Measurements from ENCODE around the gene GDAP1L1. TPM values are rescaled to one million over a fixed set of nuclear protein-coding genes. Genes with fewer than 3 reads are reported as not detected.

Gene GDAP1L1
- total RNA-seq (0.48 and 2.2 TPM in 2 replicates), polyA plus RNA-seq (0.57 and 0.77 TPM in 2 replicates)

DNA sequence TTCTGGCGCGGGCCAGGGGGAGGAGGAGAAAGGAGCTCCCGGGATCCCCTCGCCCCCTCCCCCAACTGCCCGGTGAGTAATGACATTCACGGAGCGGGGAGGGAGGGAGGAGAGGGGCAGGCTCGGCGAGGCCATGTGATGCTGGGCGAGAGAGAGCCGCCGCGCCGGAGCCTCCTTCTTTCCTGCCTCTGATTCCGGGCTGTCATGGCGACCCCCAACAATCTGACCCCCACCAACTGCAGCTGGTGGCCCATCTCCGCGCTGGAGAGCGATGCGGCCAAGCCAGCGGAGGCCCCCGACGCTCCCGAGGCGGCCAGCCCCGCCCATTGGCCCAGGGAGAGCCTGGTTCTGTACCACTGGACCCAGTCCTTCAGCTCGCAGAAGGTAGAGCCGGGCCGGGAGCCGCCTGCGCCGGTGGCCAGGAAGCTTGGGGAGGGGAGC lies at the start of gene GDAP1L1:
GDAP1L1 (plus strand) TSS at position 178 of the 441 bp plus-strand sequence; CDS start at position 205, 27 bp downstream.
- Histone ChIP-seq H3K79me2 (no peaks in the 10 kb centered on the region), H3K9me2 (replicated peaks; ENCODE audit: insufficient read depth) (no peaks in the 10 kb centered on the region), H3K36me3 (replicated peaks; ENCODE audit: insufficient read depth, low read depth) (no peaks in the 10 kb centered on the region), H3K9me3 (ENCODE audit: low read depth) (no peaks in the 10 kb centered on the region), H3K27me3 (peaks cover 37% of the 10 kb centered on the region), H3K4me1 (ENCODE audit: insufficient read depth) (peaks cover 7% of the 10 kb centered on the region), H4K20me1 (ENCODE audit: insufficient read depth, poor library complexity, severe bottlenecking) (no peaks in the 10 kb centered on the region), H3K27ac (no peak within 1 kb of the TSS), H2AFZ (no peak within 1 kb of the TSS), H3K4me2 (peak within 1 kb of the TSS; percentile 76), H3K4me3 (no peak within 1 kb of the TSS)
- DNase-seq (ENCODE audit: low spot score): peak; percentile 53
- under 1% methylated on average over 21 of the region's 32 CpGs for WGBS (ENCODE audit: low lambda C conversion rate, missing lambda C conversion rate)
- TF ChIP-seq EZH2phosphoT487 (IDR thresholded peaks at IDR 0.05; ENCODE audit: low read depth, severe bottlenecking, unreplicated experiment) (no peak), EZH2 (IDR thresholded peaks at IDR 0.05; ENCODE audit: borderline replicate concordance) (no peak)
- TF ChIP-seq, protein P1, sequence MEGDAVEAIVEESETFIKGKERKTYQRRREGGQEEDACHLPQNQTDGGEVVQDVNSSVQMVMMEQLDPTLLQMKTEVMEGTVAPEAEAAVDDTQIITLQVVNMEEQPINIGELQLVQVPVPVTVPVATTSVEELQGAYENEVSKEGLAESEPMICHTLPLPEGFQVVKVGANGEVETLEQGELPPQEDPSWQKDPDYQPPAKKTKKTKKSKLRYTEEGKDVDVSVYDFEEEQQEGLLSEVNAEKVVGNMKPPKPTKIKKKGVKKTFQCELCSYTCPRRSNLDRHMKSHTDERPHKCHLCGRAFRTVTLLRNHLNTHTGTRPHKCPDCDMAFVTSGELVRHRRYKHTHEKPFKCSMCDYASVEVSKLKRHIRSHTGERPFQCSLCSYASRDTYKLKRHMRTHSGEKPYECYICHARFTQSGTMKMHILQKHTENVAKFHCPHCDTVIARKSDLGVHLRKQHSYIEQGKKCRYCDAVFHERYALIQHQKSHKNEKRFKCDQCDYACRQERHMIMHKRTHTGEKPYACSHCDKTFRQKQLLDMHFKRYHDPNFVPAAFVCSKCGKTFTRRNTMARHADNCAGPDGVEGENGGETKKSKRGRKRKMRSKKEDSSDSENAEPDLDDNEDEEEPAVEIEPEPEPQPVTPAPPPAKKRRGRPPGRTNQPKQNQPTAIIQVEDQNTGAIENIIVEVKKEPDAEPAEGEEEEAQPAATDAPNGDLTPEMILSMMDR (IDR thresholded peaks at IDR 0.05; ENCODE audit: poor library complexity): no peak

DNA sequence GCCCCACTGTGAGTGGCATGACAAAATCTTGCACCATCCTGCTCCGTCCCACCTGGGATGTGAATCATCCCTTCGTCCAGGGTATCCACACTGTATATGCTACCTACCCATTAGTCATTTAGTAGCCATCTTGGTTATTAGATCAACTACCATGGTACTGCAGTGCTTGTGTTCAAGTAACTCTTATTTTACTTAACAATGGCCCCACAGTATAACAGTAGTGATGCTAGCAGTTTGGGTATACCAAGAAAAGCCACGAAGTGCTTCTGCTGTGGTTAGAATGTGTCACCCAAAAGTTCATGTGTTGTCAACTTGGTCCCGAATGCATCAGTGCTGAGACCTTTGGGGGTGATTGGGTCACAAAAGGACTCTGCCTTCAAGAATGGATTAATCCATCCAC lies 48.2 kb upstream of the GDAP1L1 start:
- Histone ChIP-seq H3K27ac (no peak overlapping the region), H2AFZ (no peak overlapping the region), H3K9me3 (ENCODE audit: low read depth) (no peaks in the 10 kb centered on the region), H3K4me2 (no peak overlapping the region), H3K27me3 (no peaks in the 10 kb centered on the region), H3K9me2 (replicated peaks; ENCODE audit: insufficient read depth) (no peaks in the 10 kb centered on the region), H3K4me1 (ENCODE audit: insufficient read depth) (no peaks in the 10 kb centered on the region), H3K36me3 (replicated peaks; ENCODE audit: insufficient read depth, low read depth) (no peaks in the 10 kb centered on the region), H3K4me3 (no peak overlapping the region), H3K79me2 (peaks cover 38% of the 10 kb centered on the region), H4K20me1 (ENCODE audit: insufficient read depth, poor library complexity, severe bottlenecking) (peaks cover 5% of the 10 kb centered on the region)
- 97% methylated on average over 4 of the region's 4 CpGs for WGBS (ENCODE audit: low lambda C conversion rate, missing lambda C conversion rate)
- no peak for DNase-seq (ENCODE audit: low spot score)
- no peak for TF ChIP-seq EZH2phosphoT487 (IDR thresholded peaks at IDR 0.05; ENCODE audit: low read depth, severe bottlenecking, unreplicated experiment)

DNA sequence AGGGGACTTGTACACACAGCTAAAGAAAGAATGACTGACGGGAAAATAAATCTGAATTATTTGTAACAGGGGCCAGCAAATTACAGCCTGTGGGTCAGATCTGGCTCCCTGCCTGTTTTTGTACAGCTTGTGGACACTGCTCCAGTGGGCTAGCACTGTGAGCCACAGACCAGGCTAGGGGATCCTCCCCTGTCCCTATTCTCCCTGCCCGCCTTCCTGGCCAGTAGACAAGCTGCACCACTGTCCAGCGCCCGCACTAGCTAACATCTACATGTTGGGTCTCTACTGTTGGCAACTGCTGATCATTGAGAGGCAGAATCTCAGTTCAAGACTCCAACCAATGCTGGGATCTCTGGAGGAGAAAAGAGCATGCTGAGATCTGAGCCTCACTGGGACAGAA lies 47.2 kb upstream of the GDAP1L1 start:
- Histone ChIP-seq H3K27ac (no peak overlapping the region), H3K36me3 (replicated peaks; ENCODE audit: insufficient read depth, low read depth) (no peaks in the 10 kb centered on the region), H3K79me2 (peaks cover 46% of the 10 kb centered on the region)

DNA sequence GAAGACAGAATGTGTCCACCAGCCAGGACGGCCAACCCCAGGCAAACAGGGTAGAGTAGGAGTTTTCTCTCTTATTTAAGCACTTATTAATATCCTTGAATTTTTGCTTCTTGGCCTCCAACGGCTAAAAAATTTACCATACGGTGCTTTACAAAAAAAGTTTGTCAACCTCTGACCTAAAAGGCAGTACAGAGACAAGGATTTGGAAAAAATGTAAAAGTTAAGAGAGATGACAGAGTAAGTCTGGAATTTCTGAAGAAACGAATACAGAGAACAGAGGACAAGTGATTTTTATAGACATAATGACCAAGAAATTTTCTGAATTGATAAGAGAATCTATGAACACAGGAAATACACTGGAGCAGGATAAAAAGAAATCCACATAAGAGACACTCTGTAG lies 46.7 kb upstream of the GDAP1L1 start:
- H3K27ac ChIP-seq: no peak overlapping the region
- H3K79me2 ChIP-seq: peaks cover 51% of the 10 kb centered on the region
- TF ChIP-seq EZH2phosphoT487 (IDR thresholded peaks at IDR 0.05; ENCODE audit: low read depth, severe bottlenecking, unreplicated experiment) (no peak), EZH2 (IDR thresholded peaks at IDR 0.05; ENCODE audit: borderline replicate concordance) (no peak)
- TF ChIP-seq, protein P1 (IDR thresholded peaks at IDR 0.05; ENCODE audit: poor library complexity): no peak
- H3K4me2 ChIP-seq: no peak overlapping the region
- H3K4me1 ChIP-seq (ENCODE audit: insufficient read depth): no peaks in the 10 kb centered on the region
- no peak overlapping the region for H2AFZ ChIP-seq
- no peak for DNase-seq (ENCODE audit: low spot score)
- no peak overlapping the region for H3K4me3 ChIP-seq
- no peaks in the 10 kb centered on the region for H3K9me3 ChIP-seq (ENCODE audit: low read depth)
- H4K20me1 ChIP-seq (ENCODE audit: insufficient read depth, poor library complexity, severe bottlenecking): peaks cover 5% of the 10 kb centered on the region
- H3K36me3 ChIP-seq (replicated peaks; ENCODE audit: insufficient read depth, low read depth): no peaks in the 10 kb centered on the region
- no peaks in the 10 kb centered on the region for H3K9me2 ChIP-seq (replicated peaks; ENCODE audit: insufficient read depth)
- H3K27me3 ChIP-seq: no peaks in the 10 kb centered on the region
- 89% methylated on average over 4 of the region's 4 CpGs for WGBS (ENCODE audit: low lambda C conversion rate, missing lambda C conversion rate)

More for the DNA sequence above, 47.2 kb upstream of the GDAP1L1 start:
- no peaks in the 10 kb centered on the region for H3K4me1 ChIP-seq (ENCODE audit: insufficient read depth)
- H2AFZ ChIP-seq: no peak overlapping the region
- TF ChIP-seq EZH2phosphoT487 (IDR thresholded peaks at IDR 0.05; ENCODE audit: low read depth, severe bottlenecking, unreplicated experiment) (no peak), EZH2 (IDR thresholded peaks at IDR 0.05; ENCODE audit: borderline replicate concordance) (no peak)
- TF ChIP-seq, protein P1 (IDR thresholded peaks at IDR 0.05; ENCODE audit: poor library complexity): no peak
- no peak for DNase-seq (ENCODE audit: low spot score)
- H3K4me3 ChIP-seq: no peak overlapping the region
- H3K27me3 ChIP-seq: no peaks in the 10 kb centered on the region
- WGBS (ENCODE audit: low lambda C conversion rate, missing lambda C conversion rate): 97% methylated on average over 4 of the region's 4 CpGs
- H3K9me3 ChIP-seq (ENCODE audit: low read depth): no peaks in the 10 kb centered on the region
- H3K9me2 ChIP-seq (replicated peaks; ENCODE audit: insufficient read depth): no peaks in the 10 kb centered on the region
- H3K4me2 ChIP-seq: no peak overlapping the region
- H4K20me1 ChIP-seq (ENCODE audit: insufficient read depth, poor library complexity, severe bottlenecking): peaks cover 5% of the 10 kb centered on the region

All from hepatocyte (in vitro differentiated cells).